Prostate gland (tissue), 2 donors: Measurements from ENCODE around the gene ANKRD63. TPM values are rescaled to one million over a fixed set of nuclear protein-coding genes. Genes with fewer than 3 reads are reported as not detected.

ENCODE experiments used
- DNase-seq: peaks from one replicate; pipeline ENCODE4 v3.0.0-alpha.2; 2019; ENCODE audit warnings: low spot score
- H3K27ac ChIP-seq, 2 donors: fragments of 200-600 bp; sonication (generic); 2 replicates each; pipeline ENCODE4 v1.5.1; 2017 to 2019
- H3K27me3 ChIP-seq: fragments of 200-600 bp; sonication (generic); replicated peaks from 2 replicates; pipeline ENCODE4 v1.5.1; 2019; ENCODE audit not compliant: insufficient read depth
- H3K36me3 ChIP-seq, 2 donors: fragments of 200-600 bp; sonication (generic); 1 replicate in 1 of 2; 2 replicates in 1 of 2; pipeline versions ENCODE4 v1.5.1 to v1.8.1; 2017 to 2019
- H3K4me1 ChIP-seq: fragments of 200-600 bp; sonication (generic); replicated peaks from 2 replicates; pipeline ENCODE4 v1.5.1; 2019
- H3K4me3 ChIP-seq, 2 donors: fragments of 200-600 bp; sonication (generic); 2 replicates each; pipeline ENCODE4 v1.5.1; 2017 to 2019
- H3K9me3 ChIP-seq: fragments of 200-600 bp; sonication (generic); 2 replicates; pipeline ENCODE4 v1.5.1; 2017
- CTCF ChIP-seq, 4 experiments: fragments of 200-600 bp in 2 of 4; fragments of 450-650 bp in 2 of 4; sonication (generic) in 2 of 4; IDR thresholded peaks; 1 replicate in 3 of 4; 2 replicates in 1 of 4; pipeline ENCODE4 v1.5.1; 2016 to 2019; ENCODE audit warnings: antibody characterized with exemption in 4 of 4, mild to moderate bottlenecking in 2 of 4, moderate library complexity in 2 of 4
- POLR2A ChIP-seq: fragments of 450-650 bp; IDR thresholded peaks from one replicate; pipeline ENCODE4 v1.6.1; 2016; ENCODE audit warnings: antibody characterized with exemption, mild to moderate bottlenecking
- POLR2AphosphoS5 ChIP-seq: sonication (generic); formaldehyde crosslinking; IDR thresholded peaks from one replicate; pipeline ENCODE4 v1.6.1; 2017; ENCODE audit warnings: antibody characterized with exemption
- WGBS: methylation state at CpG from one replicate; pipeline ENCODE4 v1.1.5; 2018; 5-methylcytosine and 5-hydroxymethylcytosine counted together
- intact Hi-C: fragments of 100-400 bp; cut with DNase I; formaldehyde crosslinking; loops from one replicate; pipeline ENCODE4 v1.14.2; 2022
- total RNA-seq, 2 donors: library from RNA; depleted of rRNA; stranded (reverse); fragments of >200 nt; gene quantifications; one replicate each; pipeline ENCODE4 v1.1.0, GENCODE V29; 2016

The ANKRD63 gene
- total RNA-seq, 2 donors from 2014 or later = 2.7 TPM; not detected in 1

DNA sequence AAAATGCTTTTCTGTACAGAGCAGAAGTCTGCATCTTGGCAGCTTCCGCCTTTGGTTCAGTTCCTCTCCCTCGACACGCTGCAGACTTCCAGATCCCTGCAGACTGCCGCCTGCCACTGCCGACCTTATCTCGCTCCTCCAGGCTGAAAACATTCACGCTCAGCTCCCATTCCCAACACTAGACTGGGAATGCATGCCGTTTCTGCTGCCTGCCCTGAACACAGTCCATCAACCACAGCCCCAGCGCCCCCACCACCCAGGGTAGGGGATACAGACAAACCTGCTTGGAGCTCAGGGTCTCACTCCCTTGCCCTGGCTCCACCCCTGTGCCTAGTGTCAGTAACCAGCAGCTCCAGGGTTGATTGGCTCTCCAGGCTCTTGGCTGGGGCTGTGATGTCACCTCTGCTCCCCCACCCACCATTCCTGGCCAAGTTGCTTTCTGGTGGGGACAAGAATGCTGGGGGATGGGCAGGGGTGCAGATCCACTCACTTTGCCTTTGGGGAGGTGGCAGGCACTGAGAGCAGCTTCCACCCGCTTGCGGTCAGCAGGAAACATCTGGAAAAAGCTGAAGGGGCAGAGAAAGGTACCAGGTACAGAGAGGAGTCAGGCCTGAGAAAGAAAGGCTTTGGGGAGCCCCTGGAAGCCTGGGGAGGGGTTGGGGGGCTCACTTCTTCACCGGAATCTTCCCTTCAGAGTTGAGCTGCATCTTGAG, 18.8 kb upstream of the ANKRD63 start:
- no peak overlapping the region for H3K4me3 ChIP-seq
- no peaks in the 10 kb centered on the region for H3K36me3 ChIP-seq
- WGBS = 57% methylated on average over 12 of the region's 12 CpGs
- H3K27me3 ChIP-seq = no peaks in the 10 kb centered on the region
- no peak overlapping the region for H3K27ac ChIP-seq
- H3K4me1 ChIP-seq = no peaks in the 10 kb centered on the region
- TF ChIP-seq POLR2A (no peak), POLR2AphosphoS5 (no peak), CTCF (IDR thresholded peaks at IDR 0.05) (no peak)
- H3K9me3 ChIP-seq = no peaks in the 10 kb centered on the region
- DNase-seq = no peak
- intact Hi-C loops = no loop called here

- Histone ChIP-seq H3K36me3 (no peaks in the 10 kb centered on the region), H3K27ac (no peak overlapping the region), H3K9me3 (no peaks in the 10 kb centered on the region), H3K4me3 (no peak overlapping the region), H3K4me1 (no peaks in the 10 kb centered on the region), H3K27me3 (no peaks in the 10 kb centered on the region)
- intact Hi-C loops = no loop called here
- no peak for DNase-seq
- 89% methylated on average over 2 of the region's 2 CpGs for WGBS
- TF ChIP-seq CTCF (IDR thresholded peaks at IDR 0.05) (no peak), POLR2AphosphoS5 (no peak), POLR2A (no peak)
Measured at GRCh38 chr15:40300771-40301170, 17.9 kb upstream of the ANKRD63 start.

DNA sequence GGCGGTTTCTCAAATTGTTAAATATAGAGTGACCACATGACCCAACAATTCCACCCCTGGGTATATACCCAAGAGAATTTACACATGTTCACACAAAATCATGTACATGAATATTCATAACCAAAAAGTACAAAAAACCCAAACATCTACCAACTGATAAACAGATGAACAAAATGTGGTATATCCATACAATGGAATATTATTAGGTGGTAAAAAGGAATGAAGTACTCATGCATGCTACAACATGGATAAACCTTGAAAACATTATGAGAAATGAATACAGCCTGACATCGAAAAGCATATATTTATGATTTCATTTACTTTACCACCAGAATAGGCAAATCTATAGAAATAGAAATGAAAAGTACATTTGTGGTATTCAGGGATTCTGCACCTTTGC, 17.5 kb upstream of the ANKRD63 start:
- no peaks in the 10 kb centered on the region for H3K4me1 ChIP-seq
- H3K36me3 ChIP-seq = no peaks in the 10 kb centered on the region
- no peak for TF ChIP-seq CTCF (IDR thresholded peaks at IDR 0.05)
- TF ChIP-seq POLR2AphosphoS5 = no peak
- no peak for TF ChIP-seq POLR2A
- no peaks in the 10 kb centered on the region for H3K27me3 ChIP-seq
- WGBS = 96% methylated on average over 2 of the region's 2 CpGs
- no peak for DNase-seq
- no peak overlapping the region for H3K27ac ChIP-seq
- intact Hi-C loops = no loop called here
- H3K9me3 ChIP-seq = no peaks in the 10 kb centered on the region
- no peak overlapping the region for H3K4me3 ChIP-seq

DNA sequence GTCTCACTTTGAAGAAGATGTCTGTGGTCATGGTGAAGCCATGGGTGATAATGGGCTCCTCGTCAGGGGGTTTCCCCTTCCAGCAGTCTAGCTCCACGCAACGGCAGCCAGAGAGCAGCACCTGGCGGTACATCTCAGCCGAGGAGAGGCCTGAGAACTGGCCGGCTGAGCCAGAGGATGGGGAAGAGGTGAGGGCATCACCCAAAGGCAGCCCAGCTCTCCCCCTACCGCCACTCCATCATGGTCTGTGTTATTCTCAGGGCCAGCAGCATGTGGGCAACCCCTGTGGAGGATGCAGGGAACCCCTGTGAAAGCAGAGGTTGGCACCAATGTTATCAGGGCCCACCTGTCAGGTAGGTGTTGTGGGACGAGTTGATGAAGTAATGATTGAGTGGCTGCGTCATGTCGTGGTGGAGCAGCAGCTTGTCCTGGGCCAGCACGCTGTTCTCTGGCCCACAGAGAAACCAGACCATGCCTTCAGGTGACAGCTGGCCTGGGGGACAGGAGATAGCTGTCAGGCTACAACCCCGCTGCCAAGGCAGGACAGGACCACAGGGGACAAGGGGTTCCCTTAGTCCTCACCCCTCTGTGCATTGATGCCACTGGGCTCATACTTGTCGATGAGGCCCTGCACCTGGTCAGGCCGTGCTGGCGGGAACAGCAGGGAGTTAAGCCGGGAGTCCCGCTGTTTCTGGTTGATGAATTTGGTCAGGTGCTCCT, 15.5 kb upstream of the ANKRD63 start:
- TF ChIP-seq POLR2AphosphoS5 (no peak), POLR2A (no peak), CTCF (IDR thresholded peaks at IDR 0.05) (no peak)
- WGBS = 93% methylated on average over 17 of the region's 17 CpGs
- no peaks in the 10 kb centered on the region for H3K4me1 ChIP-seq
- H3K27me3 ChIP-seq = no peaks in the 10 kb centered on the region
- H3K4me3 ChIP-seq = no peak overlapping the region
- H3K27ac ChIP-seq = no peak overlapping the region
- H3K9me3 ChIP-seq = no peaks in the 10 kb centered on the region
- DNase-seq = no peak
- H3K36me3 ChIP-seq = no peaks in the 10 kb centered on the region
- intact Hi-C loops = no loop called here

GRCh38 chr15:40297356-40297755, 14.5 kb upstream of the ANKRD63 start:
- no peak overlapping the region for H3K4me3 ChIP-seq
- H3K36me3 ChIP-seq = no peaks in the 10 kb centered on the region
- H3K4me1 ChIP-seq = no peaks in the 10 kb centered on the region
- intact Hi-C loops = no loop called here
- H3K9me3 ChIP-seq = no peaks in the 10 kb centered on the region
- H3K27me3 ChIP-seq = no peaks in the 10 kb centered on the region
- TF ChIP-seq POLR2A (no peak), POLR2AphosphoS5 (no peak), CTCF (IDR thresholded peaks at IDR 0.05) (no peak)
- 95% methylated on average over 10 of the region's 10 CpGs for WGBS
- DNase-seq = no peak
- H3K27ac ChIP-seq = no peak overlapping the region
